NCI-H2107 treated with DMSO at 0.1 percent for 48 hours (cell line): ENCODE results near the gene ITSN1.
"Not testable (repeated sequence)": the region's sequence is repeated elsewhere in the genome, so short reads cannot be mapped to it uniquely, and the experiment has no call there.

Experiments
- DNase-seq: peaks from one replicate; lab custom pipeline; 2025; ENCODE audit not compliant: unreplicated experiment; lab: John Stamatoyannopoulos, UW

The ITSN1 gene

DNA sequence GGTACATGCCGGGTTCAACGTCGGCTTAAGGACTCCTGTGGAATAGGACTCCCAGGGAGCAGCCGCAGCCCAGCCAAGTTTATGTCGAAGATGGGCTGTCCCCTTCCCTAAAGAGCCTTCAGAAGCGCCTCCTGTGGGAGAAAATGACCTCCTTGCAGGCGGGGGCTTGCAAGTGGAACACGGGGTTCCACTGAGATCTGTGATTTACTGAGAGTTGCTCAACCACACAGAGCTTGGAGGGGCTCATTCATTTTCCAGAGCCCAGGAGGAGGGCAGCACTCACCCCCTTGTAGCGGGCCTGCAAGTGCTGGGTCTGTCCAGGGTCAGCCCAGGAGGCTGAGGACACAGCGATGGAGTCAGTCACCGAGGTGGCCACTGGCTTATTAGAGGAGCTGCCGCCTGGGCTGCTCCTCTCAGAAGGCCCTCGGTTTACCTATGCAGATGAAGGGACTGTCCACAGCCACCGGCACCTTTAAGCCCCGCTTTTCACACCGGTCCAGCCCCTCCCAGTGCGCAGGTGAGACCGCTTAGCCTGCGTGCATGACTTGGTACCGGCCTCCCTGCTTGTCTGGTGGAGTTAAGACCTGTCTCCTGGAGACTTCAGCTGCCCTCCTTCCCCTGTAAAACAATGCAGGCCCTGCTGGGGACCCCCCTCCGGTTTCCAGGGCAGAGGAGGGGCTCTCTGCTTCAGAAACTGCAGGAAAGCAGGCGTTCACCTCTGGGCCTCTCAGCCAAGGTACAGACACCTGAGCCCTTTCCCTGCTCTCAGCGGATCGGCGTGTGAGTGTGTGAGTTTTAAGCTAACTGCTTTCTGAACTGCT lies 215.8 kb downstream of the ITSN1 start:
- no peak for DNase-seq

DNA sequence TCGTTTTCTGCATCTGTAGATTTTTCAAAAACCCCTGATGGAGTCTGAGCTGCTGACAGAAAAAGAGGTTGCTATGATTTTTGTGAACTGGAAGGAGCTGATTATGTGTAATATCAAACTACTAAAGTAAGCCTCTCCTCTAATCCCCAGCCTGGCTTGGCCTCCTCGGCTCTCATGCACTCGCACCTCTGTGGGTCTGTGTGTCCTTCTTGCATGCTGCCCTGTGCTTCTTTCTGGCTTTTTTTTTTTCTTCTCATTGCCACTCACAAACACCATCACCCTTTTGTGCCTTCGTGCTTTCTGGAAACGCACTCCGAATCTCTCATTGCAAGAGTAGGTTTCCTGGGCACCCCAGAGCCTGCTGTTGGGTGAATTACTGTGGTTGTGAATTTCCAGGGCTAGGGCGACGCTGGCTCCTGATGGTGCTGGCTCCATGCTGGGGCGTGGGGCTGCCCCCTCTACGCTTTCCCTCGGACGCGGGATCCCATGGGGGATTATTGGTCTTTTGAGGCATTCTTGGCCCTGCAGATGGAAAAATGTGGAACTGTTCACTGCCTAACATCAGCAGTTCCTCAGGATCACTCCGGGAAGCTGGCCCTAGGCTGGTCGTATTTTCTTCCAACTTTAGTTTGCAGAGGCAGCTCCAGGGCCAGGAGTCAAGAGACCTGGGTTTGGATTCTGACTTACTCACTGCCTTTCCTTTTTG lies 216.5 kb downstream of the ITSN1 start:
- DNase-seq = no peak

DNA sequence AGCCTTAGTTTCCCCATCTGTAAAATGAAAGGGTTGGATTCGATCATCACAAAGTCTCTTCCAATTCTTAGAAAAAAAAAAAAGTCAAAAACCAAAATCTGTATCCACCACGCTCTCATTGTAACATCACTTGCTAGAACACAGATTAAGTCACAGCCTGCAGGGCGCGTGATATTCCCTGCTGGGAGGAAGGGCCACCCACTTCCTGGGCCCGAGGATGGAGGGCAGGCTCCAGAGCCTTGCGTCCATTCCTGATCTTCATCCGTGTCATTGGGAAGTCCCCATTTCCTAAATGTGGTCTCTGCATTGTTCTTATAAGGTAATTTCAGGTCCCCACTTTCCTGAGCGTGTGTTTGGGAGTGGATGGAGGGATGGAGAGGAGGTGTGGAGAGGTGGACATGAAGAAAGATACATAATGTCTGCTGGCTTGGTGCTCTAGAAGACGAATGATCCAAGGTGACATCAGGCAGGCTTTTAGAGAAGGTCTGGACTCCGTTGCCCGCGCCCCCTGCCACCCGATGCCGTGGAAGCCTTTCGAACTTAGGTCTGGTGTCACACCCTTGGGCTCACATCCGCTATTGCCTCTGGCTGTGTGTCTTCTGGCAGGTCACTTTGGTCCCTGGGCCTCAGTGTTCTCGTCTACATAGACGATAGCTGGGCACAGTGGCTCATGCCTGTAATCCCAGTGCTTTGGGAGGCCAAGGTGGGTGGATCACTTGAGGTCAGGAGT lies 217.2 kb downstream of the ITSN1 start:
- no peak for DNase-seq

DNA sequence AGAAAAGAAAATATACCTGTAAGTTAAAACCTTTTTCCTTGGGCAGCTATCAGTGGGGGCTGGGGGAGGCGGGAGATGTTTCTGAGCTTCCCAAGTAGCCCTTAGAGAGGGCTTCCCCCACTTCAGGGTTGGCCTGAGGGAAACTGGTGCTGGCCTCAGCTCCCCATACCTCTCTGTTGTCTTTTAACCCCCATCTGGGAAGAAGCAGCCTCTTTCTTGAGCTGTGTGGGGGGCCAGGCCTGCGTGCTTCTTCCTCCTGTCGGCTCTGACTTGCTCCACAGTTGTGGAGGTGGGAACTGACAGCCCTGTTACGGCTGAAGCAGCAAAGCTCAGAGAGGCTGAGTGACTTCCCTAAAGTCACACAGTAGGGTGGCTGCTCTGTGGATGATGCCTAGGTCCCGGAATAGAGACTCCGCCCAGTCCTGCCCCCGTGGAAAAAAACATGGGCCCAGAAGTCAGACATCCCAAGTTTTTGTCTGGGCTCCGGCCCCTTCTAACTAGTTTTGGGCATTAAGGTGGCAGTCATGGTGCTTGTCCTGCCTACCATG lies 218.1 kb downstream of the ITSN1 start:
- DNase-seq = no peak

DNA sequence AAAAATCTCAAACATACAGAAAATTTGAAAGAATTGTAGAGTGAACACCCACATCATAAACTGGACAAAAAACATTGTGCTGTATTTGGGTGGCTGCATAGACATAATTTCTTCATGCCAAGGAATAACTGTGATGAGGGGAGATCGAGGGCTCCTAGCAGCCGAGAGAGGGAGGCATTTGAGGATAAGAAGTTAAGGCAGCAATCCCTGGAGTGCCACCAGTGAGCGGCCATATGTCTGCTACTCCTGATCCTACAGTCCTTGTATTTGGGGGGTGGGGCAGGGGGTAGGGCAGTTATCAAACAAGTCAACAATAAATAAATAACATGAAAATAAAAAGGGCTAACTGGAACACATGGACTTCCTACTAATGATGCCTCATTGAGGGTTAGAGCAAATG lies 218.8 kb downstream of the ITSN1 start:
- DNase-seq = no peak

DNA sequence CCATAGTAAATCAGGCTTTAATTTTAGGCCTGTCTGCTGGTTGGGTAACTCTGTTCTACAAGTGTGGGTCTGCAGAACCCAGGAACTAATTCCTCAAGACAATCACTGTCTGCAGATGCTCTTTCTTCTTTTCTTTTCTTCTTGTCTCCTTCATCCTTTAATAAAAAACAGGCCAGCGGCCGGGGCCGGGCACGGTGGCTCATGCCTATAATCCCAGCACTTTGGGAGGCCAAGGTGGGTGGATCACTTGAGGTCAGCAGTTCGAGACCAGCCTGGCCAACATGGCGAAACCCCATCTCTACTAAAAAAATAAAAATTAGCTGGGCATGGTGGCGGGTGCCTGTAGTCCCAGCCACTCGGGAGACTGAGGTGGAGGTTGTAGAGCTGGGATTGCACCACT lies 220.9 kb downstream of the ITSN1 start:
- DNase-seq = not testable (repeated sequence)

DNA sequence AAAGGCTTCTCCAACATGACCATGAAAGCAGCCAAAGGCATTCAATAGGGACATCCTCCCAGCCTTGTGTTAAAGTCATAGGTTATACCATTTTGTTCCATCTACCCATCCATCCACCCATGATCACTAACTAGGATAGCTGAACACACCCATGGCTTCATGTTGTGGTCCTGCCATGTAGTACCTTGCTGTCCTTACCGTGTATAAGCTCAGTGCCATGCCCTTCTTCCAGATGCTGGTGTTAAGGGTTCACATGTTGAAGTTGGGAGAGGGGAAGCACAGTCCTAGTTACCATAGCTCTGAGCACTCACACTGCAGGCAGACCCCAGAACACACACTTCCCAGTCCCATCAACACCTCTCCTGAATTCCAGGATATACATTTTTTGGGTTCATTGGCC lies 221.8 kb downstream of the ITSN1 start:
- no peak for DNase-seq

DNA sequence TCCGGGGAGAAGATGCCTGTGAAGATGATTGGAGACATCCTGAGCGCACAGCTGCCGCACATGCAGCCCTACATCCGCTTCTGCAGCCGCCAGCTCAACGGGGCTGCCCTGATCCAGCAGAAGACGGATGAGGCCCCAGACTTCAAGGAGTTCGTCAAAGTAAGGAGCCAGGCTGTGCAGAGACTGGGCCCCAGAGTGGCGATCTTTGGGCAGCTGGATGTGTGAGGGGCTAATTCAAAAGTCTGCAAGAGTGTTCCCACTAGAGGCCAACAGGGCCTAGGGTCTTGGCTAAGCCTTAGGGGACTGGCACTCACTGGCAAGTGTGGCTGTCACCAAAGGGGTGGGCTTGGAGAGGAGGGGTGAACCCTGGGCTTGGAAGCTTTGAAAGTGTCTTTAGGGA lies 222.9 kb downstream of the ITSN1 start:
- DNase-seq = no peak

DNA sequence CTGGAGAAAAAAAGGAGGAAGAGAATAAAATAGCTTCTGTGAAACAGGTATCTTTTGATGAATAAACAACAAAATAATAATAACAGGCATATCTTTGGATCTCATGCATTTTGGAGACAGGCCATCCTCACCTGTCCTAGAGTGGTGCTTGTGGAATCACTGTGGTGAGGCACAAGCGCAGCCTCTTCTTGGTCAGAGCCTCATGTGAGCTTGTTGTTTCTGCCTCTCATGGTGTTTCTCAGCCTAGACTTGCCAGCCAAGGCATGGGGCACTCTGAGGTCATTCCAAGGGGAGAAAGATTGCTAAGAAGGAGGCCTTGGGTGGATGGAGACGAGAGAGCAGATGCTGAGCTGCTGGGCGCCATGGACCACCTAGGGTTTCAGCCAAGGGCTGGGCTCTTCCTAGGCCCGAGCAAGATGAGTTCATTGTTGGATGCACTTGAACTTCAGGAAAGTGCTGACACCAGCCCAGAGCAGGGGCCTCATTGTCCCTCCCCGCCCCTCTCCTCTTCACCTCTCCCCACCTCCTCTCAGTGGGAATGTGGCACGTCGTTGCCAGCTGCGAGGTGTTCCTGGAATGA lies 223.8 kb downstream of the ITSN1 start:
- DNase-seq = no peak

DNA sequence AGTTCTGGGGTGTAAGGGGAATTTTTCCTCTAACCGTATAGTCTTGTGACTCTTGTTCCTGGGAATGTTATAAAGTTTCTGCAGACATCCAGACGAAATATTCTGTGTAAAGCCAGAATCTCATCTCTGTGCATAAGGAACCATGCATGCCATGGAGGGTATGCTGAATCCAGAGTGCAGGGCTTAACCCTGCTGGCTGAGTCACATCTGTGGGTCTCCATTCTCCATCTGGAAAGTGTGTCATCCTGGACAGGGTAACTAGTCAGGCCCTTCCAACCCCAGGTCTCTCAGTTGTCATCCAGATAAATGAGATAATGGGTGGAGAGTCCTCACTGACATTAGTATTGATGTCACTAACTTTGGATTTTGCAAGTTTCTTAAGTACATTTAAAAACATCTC lies 224.5 kb downstream of the ITSN1 start:
- no peak for DNase-seq

DNA sequence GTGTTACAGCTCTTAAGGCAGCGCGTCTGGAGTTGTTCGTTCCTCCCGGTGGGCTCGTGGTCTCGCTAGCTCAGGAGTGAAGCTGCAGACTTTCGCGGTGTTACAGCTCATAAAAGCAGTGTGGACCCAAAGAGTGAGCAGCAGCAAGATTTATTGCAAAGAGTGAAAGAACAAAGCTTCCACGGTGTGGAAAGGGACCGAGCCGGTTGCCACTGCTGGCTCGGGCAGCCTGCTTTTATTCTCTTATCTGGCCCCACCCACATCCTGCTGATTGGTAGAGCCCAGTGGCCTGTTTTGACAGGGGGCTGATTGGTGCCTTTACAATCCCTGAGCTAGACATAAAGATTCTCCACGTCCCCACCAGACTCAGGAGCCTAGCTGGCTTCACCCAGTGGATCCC lies 225.6 kb downstream of the ITSN1 start:
- not testable (repeated sequence) for DNase-seq

DNA sequence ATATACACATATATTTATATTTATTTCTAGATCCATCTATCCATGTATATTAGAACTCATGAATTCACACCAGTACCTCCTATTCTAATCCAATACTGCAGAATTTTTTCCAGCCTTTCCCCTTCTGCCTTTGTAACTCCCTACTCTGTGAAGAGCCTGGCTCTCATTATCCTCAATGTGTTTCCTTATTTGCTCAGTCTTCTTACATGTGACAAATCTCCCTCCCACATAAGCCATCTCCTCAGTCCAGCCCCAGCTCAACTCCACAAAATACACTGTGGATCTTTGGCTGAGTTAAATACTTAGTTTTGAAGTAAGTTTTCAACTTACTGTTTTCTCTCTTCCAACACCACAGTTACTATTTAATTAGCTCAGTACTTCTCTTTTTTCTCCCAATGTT lies 227.6 kb downstream of the ITSN1 start:
- no peak for DNase-seq

DNA sequence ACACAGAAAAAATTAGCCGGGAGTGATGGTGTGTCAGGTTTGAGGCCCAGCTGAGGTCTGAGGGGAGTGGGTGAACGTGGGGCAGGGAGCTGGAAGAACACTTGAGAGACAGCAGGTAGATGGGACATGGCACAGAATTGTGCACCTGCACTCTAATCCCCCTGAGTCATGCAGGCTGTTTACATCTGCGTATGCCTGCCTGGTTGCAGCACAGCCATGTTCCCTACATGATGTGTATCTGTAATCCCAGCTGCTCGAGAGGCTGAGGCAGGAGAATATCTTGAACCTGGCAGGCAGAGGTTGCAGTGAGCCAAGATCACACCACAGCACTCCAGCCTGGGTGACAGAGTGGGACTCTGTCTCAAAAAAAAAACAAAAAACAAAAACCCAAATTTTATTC lies 228.5 kb downstream of the ITSN1 start:
- no peak for DNase-seq

DNA sequence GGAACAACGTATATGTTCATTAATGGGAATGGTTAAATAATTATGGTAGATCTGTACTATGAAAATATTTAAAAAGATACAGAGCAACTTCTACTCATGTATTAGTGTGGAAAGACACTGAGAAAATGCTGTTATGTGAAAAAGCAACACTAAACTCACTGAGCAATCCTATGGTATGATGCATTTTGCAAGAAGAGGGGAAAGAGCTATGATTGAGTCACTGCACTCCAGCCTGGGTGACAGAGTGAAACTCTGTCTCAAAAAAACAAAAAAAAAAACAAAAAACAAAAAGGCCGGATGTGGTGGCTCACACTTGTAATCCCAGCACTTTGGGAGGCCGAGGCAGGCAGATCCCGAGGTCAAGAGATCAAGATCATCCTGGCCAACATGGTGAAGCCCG lies 228.9 kb downstream of the ITSN1 start:
- no peak for DNase-seq

DNA sequence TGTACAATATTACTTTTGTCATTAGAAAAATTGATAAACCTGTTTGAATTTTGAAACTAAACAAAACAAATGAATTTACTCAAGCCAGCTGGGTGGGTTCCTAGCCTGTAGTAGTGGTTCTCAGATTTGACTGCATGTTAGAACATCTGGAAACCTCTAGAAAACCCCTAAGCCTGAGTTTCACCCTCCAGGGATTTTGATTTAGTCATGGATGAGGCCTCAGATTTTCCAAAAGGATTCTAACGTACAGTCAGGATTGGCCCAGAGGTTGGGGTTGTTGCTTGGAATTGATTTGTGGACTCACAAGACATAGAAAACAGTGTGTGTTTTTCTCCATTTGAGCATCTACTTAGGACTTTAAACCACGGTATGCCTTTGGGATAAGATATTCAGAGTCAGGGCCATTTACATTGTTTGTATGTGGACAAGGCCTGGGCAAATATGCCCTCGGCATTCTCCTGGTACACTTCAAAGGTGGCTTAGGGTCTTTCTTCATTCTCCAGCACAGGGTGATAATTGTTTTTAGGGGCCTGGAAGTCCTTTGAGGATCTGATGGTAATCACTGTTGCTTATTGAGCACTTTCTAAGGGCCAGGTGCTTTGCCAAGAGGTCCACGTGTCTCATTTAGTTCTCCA lies 230.7 kb downstream of the ITSN1 start:
- DNase-seq = no peak

DNA sequence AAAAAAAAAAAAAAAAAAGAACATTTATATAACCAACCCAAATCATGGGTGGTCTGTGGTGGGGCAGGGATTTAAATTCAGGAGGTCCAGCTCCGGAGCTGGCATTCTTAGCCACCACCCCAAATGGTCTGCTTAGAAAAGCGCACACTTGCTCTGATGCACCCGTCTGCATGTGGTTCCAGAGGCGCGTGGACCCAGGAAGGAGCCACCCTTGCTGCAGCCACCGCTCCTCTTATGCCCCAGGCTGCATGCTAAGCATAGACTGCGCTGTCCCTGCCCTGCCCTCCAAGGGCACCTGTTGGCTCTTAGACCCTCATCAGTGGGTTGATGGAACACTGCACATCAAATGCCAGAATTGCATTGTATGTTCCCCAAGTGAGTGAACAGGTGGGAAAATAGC lies 231.9 kb downstream of the ITSN1 start:
- DNase-seq = no peak

DNA sequence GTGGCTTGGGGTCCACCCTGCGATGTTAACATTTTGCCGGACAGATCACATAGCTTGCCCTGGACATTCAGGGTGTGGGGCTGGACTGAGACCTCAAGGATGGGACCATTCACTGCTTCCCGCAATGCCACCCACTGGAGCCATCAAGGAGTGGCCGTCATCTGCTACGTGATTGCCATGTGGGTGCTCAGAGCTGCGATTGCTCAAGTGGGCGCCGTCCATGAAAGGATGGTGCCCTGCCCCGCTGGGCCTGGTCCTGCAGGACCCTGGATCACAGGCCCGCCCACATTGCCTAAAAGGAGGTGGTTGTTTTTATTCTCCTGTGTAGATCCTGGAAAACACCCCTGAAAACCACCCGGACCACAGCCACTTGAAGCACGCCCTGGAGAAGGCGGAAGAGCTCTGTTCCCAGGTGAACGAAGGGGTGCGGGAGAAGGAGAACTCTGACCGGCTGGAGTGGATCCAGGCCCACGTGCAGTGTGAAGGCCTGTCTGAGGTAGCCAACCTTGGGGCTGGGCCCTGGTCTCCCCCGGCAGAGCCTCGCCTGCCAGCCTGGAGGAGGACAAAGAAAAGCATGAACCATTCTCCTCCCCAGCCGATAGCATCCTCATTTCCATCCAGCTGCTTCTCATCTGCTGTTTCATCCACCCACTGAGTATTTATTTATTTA lies 232.9 kb downstream of the ITSN1 start:
- no peak for DNase-seq

DNA sequence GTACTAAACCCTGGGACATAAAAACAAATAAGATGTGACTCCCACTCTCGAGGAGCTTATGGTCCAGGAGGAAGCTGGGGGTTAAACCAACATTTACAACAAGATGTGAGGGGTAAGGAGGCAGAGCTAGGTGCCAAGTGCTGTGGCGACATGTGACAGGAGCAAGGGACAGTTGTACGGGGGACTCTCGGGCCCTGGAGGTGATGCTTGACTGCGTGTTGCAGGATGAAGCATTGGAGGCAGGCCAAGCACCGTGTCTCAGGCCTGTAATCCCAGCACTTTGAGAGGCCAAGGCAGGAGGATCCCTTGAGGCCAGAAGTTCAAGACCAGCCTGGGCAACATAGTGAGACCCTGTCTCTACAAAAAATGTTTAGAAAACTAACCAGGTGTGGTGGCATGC lies 236.5 kb downstream of the ITSN1 start:
- DNase-seq = no peak

DNA sequence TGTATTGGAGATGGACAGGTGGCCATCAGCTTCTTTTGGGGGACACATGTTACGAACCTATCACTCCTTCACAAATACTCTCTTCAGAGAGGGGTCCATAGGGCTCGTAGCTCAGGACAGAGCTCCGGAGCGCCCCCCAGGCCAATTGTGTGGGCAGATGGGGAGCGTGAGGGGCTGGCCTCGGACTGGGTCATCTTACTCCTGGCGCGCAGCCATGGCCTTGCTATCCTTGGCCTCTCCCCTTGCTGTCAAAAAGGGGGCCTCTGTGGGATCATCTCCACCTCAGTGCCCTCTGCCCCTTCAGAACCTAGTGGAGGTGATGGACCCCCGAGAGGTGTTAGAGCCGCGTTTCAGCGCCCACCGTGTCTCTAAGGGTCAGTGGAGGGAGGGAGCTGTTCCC lies 238.3 kb downstream of the ITSN1 start:
- DNase-seq = no peak

DNA sequence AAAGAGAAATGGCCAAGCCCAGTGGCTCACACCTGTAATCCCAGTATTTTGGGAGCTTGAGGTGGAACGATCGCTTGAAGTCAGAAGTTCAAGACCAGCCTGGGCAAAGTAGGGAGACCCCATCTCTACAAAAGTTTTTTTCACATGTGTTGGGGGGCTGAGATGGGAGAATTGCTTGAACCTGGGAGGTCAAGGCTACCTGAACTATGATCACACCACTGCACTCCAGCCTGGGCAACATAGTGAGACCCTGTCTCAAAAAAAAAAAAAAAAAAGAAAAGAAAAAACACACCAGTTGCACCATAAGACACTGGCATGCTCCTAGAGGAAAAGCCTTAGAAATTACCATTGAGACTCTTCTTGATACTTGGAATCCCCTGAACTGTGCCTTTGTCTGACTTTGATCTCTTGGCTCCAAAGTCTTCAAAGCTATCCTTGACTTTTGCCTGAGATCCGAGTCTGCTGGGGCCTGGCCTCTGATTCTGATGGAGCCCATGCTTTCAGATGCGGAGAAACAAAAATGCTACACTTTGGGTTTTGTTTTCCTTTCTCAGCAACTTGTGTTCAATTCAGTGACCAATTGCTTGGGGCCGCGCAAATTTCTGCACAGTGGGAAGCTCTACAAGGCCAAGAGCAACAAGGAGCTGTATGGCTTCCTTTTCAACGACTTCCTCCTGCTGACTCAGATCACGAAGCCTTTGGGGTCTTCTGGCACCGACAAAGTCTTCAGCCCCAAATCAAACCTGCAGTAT lies 239.6 kb downstream of the ITSN1 start:
- DNase-seq = no peak
